SH-SY5Y (cell line): ENCODE measurements around the gene EPS15.

Source experiments
- GATA2 ChIP-seq: IDR thresholded peaks from 2 replicates; pipeline ENCODE4 v1.6.1; 2011; ENCODE audit warnings: mild to moderate bottlenecking, low read depth, low read length
- GATA3 ChIP-seq: IDR thresholded peaks from 2 replicates; pipeline ENCODE4 v1.6.1; 2011; ENCODE audit warnings: low read depth, mild to moderate bottlenecking, low read length, moderate library complexity

GRCh38 chr1:51549901-51550300 lies 30.8 kb upstream of the EPS15 start:
- TF ChIP-seq GATA3 (no peak), GATA2 (no peak)
